SU-DHL-6 (cell line): ENCODE results near the gene SSC5D.

Experiments
- EZH2phosphoT487 ChIP-seq: fragments of 200-600 bp; sonication (generic), shearing (Covaris generic); conservative IDR thresholded peaks from 2 replicates; pipeline ENCODE4 v1.6.1; 2018; ENCODE audit warnings: mild to moderate bottlenecking, antibody characterized with exemption, low read length, moderate library complexity, mixed read lengths
- TF ChIP-seq, protein P1 (sequence below): fragments of 200-600 bp; sonication (generic); IDR thresholded peaks from one replicate; pipeline ENCODE4 v1.5.1; 2017; ENCODE audit warnings: antibody characterized with exemption, mild to moderate bottlenecking, low read length, moderate library complexity; ENCODE audit not compliant: insufficient read depth, poor library complexity, severe bottlenecking

GRCh38 chr19:55546011-55546410 is 57.8 kb downstream of the SSC5D start:
- TF ChIP-seq, protein P1, sequence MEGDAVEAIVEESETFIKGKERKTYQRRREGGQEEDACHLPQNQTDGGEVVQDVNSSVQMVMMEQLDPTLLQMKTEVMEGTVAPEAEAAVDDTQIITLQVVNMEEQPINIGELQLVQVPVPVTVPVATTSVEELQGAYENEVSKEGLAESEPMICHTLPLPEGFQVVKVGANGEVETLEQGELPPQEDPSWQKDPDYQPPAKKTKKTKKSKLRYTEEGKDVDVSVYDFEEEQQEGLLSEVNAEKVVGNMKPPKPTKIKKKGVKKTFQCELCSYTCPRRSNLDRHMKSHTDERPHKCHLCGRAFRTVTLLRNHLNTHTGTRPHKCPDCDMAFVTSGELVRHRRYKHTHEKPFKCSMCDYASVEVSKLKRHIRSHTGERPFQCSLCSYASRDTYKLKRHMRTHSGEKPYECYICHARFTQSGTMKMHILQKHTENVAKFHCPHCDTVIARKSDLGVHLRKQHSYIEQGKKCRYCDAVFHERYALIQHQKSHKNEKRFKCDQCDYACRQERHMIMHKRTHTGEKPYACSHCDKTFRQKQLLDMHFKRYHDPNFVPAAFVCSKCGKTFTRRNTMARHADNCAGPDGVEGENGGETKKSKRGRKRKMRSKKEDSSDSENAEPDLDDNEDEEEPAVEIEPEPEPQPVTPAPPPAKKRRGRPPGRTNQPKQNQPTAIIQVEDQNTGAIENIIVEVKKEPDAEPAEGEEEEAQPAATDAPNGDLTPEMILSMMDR: no peak
- no peak for TF ChIP-seq EZH2phosphoT487
